ENCODE measurements around the gene CYP1B1.
"Not testable (repeated sequence)": the region's sequence is repeated elsewhere in the genome, so short reads cannot be mapped to it uniquely, and the experiment has no call there.

Gene CYP1B1

DNA sequence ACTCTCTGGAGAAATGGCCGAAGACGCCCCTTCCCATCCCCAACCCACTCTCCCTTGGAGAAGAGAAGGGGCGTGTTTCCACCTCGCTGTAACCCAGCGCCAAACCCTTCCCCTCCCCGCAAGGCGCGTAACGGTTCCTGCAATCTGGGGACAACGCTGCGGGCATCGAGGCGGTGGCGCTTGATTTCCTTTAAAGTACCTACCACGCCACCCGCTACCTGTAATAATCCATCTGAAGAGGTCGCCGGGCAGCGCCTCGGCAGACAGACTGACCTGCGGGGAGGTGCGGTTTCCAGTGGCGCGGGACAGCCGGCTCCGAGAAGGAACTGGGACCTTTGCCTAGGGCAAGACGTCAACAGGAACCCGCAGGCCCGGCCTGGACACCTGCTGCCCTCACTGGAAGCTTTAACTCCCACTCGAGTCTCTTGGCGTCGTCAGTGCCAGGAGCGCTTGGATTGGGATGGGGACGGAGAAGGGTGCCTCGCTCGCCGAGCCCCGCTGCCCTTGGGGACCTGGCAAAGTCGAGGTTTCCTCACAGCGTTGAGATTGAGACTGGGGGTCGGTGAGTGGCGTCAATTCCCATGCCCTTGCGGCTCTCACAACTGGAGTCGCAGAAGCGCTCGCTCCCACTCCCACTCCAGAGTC, at the start of gene CYP1B1:
Gene CYP1B1 (minus strand): TSS at position 645 of the 645 bp plus-strand sequence. CDS start 763 bp downstream, outside the sequence.
- in situ Hi-C loops (cut with MboI; ENCODE audit: low sequenced_read_pairs), result no loop called here

DNA sequence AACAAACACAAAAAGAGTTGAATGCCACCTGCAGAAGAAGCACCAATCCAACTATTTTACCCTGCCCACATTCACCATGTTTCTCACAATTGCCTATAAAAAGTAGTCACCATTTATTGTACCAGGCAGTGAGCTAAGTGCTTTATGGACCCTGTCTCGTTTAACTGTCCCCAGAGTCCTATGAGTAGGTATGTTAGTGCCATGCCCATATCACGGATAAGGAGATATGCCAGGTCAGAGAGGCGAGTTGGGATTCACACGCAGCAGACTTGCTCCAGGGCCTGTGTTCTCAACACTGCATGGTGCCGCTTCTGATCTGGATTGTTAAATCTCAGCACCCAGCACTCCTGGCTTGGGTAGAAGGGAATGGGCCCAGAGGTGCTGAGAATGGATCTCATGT, 49.1 kb upstream of the CYP1B1 start:
- in situ Hi-C loops (cut with MboI; ENCODE audit: low sequenced_read_pairs), result no loop called here

DNA sequence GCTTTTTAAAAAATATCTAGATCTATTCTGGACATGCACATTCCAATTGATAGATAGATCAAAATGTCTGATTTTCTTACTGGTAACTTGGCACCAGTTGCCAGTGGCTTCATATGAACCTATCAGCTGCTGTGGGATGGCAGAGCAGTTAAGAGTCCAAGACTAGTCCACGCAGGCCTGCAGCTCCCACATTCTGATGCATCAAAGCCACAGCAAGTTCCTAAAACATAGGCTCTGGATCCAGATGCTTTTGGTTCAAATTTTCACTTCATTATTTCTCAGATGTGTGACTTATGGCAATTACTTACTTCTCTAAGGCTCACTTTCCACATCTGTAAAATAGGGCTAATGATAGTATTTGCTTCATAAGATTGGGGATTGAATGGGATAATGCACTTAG, 48.0 kb upstream of the CYP1B1 start:
- in situ Hi-C loops (cut with MboI; ENCODE audit: low sequenced_read_pairs), result no loop called here

DNA sequence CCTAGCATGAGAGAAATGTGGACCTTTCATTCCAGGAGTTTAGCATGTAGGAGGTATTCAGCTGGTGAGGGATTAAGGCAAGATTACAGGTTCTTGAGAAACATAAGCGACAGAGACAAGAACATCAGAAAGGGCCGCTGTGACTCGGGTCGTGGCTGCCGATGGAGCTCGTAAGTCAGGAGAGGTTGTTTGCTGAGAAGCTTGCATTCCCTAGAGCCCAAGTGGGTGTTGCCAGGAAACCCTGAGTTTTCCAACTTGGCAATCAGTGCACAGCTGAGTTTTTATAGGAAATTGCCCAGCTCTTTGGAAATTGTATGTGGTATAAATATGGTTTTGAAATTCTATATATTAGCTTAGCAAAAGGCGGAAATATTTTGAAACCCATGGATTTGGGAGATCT, 46.4 kb upstream of the CYP1B1 start:
- in situ Hi-C loops (cut with MboI; ENCODE audit: low sequenced_read_pairs), result no loop called here

DNA sequence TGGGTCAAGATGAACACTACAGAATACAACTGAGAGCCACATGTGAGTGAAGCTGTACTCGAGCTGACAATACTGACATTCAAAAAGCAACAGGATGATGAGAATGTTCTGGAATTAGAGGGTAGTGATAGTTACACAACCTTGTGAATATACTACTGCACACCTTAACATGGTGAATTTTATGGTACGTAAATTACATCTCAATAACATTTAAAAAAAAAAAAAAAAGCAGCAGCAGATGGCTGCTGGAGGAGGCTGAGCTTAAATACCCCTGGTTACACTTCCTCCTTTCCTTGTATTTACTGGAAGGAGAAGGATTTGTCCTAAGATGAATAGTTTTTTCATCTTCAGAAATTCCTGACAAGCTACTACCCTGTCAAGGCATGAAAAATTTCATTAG, 45.5 kb upstream of the CYP1B1 start:
- in situ Hi-C loops (cut with MboI; ENCODE audit: low sequenced_read_pairs), result no loop called here

DNA sequence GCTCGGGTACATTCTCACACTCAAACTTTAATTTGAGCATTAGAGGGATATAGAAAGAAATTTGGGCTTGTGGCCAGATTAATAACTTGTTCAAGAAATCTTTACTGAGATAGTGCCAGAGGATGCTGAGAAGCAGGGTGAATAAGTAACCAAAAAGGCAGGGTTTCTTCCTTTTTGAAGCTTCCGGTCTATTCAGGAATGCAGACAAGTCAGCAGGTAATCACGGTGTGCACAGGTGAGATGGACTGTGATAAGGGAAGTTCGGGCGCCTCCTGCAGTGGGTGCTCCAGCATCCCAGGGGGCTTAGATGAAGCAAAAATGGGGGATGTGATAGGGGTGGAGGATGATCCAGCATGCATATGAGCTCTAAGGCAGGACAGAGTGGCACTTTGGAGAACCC, 44.9 kb upstream of the CYP1B1 start:
- in situ Hi-C loops (cut with MboI; ENCODE audit: low sequenced_read_pairs), result no loop called here

DNA sequence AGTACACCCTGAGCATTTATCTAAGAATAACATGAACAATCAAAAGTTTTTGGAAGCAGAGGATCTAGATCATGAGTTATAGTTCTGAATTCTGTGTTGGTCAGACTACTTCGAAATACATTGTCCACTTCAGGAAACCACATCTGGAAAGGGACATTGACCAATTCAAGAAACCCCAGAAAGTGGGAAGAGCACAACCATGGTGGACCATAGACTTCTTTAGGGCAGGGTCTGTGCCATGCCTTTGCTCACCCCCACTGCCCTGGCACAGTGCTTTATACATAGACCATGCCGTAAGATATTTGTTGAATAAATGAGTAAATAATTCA, 44.3 kb upstream of the CYP1B1 start:
- in situ Hi-C loops (cut with MboI; ENCODE audit: low sequenced_read_pairs), result no loop called here

DNA sequence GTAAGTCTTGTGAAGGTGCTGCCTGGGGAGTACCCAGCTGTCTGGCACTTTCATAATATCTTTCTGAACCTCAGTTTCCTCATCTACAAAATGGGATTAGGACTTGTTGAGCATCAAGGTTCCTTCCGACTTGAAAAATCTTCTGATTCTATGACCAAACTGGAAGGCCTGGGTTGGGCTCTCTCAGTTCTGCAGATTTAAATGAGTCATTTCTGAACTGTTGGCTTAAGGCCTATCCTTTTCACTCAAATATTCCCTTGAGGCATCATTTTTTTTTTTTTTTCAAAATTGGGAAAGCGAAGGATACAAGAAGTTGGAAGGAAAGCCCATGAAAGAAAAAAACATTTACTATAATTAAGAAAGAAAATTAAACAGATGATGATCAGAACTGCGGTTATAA, 40.8 kb upstream of the CYP1B1 start:
- in situ Hi-C loops (cut with MboI; ENCODE audit: low sequenced_read_pairs), result no loop called here

DNA sequence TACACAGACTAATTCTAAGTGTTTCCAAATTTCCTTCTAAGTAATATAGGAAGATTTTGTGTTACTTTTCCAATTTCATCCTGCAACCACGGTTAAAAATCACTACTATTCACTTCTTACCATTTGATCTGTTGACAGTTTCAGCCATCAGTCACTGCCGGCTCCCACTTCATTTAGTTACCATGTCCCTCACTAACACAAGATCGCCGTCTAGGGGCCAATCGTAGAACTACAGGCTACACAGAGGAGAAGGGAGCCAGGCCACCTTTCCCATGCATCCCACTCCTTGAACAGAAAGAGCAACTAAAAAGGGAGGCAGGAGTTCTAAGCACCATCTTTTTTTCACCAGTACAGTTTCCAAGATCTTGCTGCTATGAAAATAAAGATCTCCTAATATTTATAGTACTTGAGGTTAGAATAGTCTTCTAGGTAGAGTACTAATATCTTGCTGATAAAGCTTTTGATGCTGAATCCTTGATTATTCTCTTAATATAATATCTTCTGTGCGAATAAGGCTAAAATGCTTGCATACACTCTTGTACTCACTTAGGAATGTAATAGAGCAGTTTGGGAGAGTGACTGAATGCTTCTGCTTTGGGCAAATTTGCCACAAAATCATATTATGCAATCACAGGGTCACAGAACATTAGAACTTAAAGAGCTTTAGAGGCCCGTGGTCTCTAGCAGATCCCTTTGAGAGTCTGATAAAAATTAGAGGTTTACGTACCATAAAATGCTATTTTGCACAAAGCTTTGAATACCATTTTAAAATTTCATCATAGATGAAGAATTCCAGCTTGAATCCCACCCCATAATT, 39.5 kb upstream of the CYP1B1 start:
- in situ Hi-C loops (cut with MboI; ENCODE audit: low sequenced_read_pairs), result no loop called here

DNA sequence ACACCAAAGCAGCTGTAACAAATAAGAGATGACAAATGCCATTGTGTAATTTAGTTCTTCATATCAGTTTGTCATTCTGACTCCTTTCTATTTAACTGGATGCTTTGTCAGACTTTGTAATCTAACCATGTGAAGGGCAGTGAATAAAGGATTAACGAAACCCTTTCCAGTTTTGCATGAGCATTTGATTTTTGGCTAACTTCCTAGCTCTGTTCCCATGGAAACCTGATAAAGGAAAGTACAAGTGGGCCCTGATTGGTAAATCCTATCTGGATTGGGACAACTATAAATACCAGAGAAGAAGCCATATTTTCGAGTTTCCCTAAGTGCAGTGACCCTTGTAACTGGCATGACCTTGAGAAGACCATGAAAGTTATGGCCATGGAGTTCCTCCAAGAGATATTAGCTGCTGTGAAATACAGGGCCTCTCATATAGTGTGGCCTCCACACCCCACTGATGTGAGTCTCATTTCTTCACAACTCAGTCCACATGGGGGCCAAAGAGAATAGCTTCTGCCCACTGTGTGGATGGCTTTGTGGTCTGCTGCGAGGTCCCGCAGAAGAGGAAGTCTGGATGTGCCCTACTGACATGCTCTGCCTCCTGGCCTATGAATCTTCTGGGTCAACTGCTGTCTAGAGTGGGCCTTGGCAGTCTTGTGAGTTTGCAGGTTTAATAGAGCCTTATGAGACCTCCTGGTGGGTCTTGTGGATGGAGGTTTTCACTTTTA, 38.2 kb upstream of the CYP1B1 start:
- in situ Hi-C loops (cut with MboI; ENCODE audit: low sequenced_read_pairs), result no loop called here

DNA sequence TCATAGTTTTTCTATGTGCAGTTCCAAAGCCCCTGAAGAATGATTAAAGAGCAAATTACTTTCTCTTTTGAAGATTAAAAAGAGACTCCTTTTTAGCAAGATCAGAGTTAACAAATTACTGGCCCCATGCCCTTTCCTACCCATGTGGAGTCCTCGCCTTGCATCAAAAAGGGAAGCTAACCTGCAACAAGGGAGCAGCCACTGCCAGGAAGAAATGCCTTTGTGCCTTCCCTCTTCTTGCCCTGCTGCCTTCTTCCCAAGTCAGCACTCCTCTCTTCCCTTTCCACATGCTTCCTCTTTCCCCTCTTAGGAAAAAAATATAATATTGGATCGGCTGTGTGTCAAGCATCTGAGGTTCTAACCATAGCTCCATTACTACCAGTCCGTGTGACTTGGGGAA, 37.1 kb upstream of the CYP1B1 start:
- in situ Hi-C loops (cut with MboI; ENCODE audit: low sequenced_read_pairs), result no loop called here

DNA sequence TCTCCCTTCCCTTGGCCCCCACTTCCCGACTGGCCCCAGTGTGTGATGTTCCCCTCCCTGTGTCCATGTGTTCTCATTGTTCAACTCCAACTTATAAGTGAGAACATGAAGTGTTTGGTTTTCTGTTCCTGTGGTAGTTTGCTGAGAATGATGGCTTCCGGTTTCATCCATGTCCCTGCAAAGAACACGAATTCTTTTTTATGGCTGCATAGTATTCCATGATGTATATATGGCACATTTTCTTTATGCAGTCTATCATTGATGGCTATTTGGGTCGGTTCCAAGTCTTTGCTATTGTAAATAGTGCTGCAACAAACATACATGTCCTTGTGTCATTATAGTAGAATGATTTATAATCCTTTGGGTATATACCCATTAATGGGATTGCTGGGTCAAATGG, 35.4 kb upstream of the CYP1B1 start:
- in situ Hi-C loops (cut with MboI; ENCODE audit: low sequenced_read_pairs), result not testable (repeated sequence)

DNA sequence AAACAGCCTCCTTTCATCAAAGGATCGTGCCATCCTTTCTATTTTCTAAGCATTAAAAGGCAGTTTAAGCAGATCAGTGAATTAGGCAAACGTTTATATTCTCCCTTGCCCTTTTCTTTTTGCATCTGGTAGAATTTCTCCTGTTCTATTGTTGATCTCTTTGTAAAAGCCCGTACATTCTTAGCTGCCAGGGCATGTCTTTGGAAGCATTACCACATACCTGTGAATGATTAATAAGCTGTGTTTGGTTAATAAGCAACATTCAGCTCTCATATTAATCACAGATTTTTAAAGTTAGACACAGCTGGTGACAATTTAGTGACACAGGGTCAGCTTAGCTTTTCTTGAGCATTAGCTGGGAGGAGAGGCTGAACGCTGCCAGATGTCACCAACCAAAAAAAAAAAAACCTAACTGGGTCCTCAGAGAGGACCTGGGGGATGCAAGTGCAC, 33.8 kb upstream of the CYP1B1 start:
- in situ Hi-C loops (cut with MboI; ENCODE audit: low sequenced_read_pairs), result no loop called here

DNA sequence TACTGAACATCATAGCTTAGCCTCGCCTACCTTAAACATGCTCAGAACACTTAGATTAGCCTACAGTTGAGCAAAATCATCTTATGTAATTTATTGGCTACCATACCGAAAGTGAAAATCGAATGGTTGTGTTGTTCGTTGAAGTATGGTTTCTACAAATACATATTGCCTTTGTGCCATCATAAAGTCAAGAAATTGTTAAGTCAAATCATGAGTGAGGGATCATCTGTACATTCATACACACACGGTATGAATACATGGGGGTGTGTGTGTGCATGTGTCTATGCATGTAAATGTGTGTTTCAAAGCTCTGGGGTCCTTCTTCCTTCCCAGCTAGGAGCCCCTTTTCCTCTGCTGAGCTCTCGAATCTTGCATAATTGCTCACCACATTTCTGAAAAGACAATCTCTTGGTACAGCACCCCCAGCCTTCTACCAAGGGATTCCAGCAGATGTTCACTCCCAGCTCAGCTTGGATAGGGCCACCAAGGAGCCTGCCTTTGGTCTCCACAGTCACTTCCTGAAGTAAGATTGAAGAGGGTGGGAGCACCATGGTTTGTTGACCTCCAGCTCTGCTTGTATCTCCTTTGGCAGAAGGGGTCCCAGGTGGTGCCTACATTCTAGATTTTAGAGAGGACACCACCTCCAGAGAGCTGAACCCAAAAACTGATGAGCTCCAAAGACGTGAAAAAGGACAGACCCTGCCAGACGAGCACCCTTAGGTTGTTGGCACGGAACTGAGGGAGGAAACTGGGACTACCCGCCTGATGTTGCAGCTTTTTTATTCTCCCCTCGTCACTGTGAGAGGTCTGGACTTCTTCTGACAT, 33.2 kb upstream of the CYP1B1 start:
- in situ Hi-C loops (cut with MboI; ENCODE audit: low sequenced_read_pairs), result no loop called here

DNA sequence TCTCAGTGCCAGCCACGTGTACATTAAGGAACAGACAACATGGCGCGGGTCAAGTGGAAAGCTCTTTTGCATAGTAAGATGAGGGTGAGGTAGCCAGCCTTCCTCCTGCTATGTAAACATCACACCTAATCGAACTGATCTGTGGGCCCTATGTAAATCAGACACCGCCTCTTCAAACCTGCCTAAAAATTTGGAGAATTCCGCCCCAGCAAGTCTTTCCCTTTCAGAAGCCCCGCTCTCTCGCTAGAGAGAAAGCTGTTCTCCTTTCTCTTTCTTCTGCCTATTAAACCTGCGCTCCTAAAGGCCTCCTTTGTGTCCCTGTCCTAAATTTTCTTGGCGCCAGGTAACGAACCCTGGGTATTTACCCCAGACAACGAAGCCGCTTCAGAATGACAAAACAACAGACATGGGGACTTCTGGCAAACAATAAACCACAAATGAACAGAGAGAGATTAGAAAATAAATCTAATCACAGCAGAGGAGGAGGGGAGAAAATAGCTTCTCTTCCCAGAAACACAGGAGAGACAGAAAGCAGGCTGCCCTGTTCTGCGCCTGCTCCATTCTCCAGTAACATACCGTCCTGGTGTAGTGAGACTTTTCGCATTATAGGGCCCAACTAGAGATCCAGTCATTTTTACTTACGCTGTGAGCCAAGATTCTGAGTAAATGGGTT, 31.9 kb upstream of the CYP1B1 start:
- in situ Hi-C loops (cut with MboI; ENCODE audit: low sequenced_read_pairs), result no loop called here

DNA sequence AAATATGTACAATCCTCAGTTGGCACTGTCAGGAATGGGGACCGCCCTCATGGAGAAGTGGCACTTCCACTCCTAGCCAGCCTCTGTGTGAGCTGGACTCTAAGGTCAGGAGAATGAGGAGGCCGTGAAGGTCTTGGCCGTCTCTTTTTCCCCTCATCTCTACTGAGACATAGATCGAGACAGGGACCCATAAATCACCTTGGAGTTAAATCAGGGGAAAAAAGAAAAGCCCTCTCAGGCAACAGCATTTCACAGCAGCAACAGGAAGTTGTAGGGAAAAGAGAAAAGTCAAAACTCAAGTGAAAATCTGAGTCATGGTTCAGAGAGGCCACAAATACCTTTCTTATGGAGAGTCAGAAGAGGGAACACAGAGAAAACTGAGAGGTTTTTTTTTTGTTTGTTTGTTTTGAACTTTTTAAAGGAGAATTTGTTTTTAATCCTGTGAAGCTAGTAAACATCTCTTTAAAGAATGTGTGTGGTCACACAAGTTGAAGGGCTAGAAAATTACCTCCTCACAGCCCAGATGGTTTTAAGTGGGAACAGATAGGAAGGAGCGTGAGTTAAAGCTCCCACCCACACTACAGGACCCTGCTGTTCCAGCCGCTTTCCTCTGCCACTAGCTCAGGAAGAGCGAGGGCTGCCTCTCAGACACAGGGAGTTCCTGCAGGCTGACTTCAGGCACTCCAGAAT, 30.6 kb upstream of the CYP1B1 start:
- in situ Hi-C loops (cut with MboI; ENCODE audit: low sequenced_read_pairs), result no loop called here

DNA sequence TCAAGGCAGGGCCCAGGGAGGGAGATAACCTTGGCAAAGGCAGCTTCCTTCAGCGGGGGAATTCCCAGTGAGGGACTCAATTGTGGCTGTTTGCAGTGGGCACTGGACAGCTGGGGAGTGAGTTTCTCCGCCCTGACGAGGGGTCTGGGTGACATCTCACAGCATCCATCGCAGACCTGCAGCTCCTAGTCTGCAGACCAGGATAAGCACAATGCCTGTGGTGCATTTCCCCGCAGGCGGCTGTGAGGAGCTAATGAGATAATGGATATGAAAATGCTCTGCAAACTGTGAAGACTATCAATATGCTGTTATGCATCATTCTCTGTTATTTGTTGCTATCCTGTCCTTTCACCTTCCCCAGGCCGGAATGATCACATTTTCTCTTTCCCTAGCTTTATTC, 30.0 kb upstream of the CYP1B1 start:
- in situ Hi-C loops (cut with MboI; ENCODE audit: low sequenced_read_pairs), result no loop called here

DNA sequence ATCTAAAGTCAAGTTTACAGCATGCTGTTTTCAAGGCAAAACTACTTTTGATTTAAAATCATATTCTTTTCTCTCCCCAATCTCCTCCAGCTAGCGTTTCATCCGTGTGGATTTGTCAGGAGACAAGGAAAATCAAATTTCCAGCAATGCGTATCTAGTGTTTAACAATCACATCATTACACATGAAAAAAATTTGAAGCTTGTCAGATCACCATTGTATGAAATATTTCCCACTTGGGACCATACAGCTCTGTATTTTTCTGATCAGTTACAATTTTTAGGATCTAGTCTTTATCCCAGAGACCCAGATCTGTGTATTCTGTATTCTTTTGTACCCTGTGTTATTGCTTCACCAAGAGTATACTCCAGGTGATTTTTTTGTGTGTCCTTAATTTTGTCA, 28.6 kb upstream of the CYP1B1 start:
- in situ Hi-C loops (cut with MboI; ENCODE audit: low sequenced_read_pairs), result no loop called here

DNA sequence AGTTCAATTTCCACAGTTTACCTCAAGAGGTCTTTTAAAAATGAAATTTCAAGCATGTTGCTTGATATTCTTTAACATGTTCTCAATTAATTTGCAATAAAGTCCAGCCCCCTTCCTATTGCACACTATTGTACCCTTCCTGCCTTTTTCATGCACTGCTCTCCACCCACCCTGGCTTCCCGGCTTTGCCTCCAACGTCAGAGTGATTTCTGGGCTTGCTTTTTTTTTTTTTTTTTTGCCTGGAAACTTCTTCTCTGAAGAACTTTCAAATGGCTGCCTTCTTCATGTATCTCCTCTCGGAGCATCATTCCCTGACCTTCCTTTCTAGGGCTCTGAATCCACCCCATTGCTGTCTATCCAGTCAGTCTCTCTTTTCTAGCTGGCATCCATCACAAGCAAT, 24.4 kb upstream of the CYP1B1 start:
- in situ Hi-C loops (cut with MboI; ENCODE audit: low sequenced_read_pairs), result no loop called here

Data from HL-60/S4 treated with retinoic acid at 250 ng/mL for 4 days and 3 days (cell line).